ENCODE measurements around the gene IPCEF1. TPM values are rescaled to one million over a fixed set of nuclear protein-coding genes. Genes with fewer than 3 reads are reported as not detected.

The IPCEF1 gene
- total RNA-seq, 1 experiment from 2014 or later = 0.28 TPM

GRCh38 chr6:154360476-154360875 lies 3.9 kb upstream of the IPCEF1 start:
- in situ Hi-C loops (cut with HindIII; ENCODE audit: low pct_unique_long_range_greater_than_20kb, low sequenced_read_pairs) (no loop called here), intact Hi-C loops (cut with micrococcal nuclease; ENCODE audit: unreplicated experiment) (no loop called here)
- H3K36me3 ChIP-seq (ENCODE audit: control insufficient read depth, insufficient read depth, low read length) = no peaks in the 10 kb centered on the region
- H3K4me3 ChIP-seq (ENCODE audit: low read depth in 2 of 2, low read length in 2 of 2) = no peak overlapping the region
- ATAC-seq (no peak), DNase-seq (ENCODE audit: low read depth, low spot score) (no peak)
- H3K4me1 ChIP-seq (ENCODE audit: control insufficient read depth, insufficient read depth, low read length) = no peaks in the 10 kb centered on the region
- H3K27me3 ChIP-seq (ENCODE audit: control insufficient read depth, insufficient read depth, low read length) = no peaks in the 10 kb centered on the region
- no peak overlapping the region for H3K27ac ChIP-seq (ENCODE audit: low read length)
- CTCF ChIA-PET = no interaction called here
- no peak for TF ChIP-seq TCF7L2 (IDR thresholded peaks at IDR 0.05; ENCODE audit: low read depth, low read length)
- TF ChIP-seq REST (IDR thresholded peaks at IDR 0.05; ENCODE audit: insufficient read depth in 1 of 2, low read depth in 2 of 2, low read length in 1 of 2) = no peak
- TF ChIP-seq POLR2AphosphoS5 (IDR thresholded peaks at IDR 0.05; ENCODE audit: low read depth, low read length) = no peak
- no peak for TF ChIP-seq CTCF (IDR thresholded peaks at IDR 0.05)
- no peak for TF ChIP-seq SIN3A (IDR thresholded peaks at IDR 0.05; ENCODE audit: borderline replicate concordance, insufficient read depth, low read depth, low read length)
- BruUV-seq (replicated peaks) = no TSS peak
- H3K9me3 ChIP-seq (ENCODE audit: control insufficient read depth, insufficient read depth, low read depth, low read length) = no peaks in the 10 kb centered on the region
- POLR2A ChIA-PET = no interaction called here

GRCh38 chr6:154359679-154360078 lies 3.1 kb upstream of the IPCEF1 start:
- TF ChIP-seq TCF7L2 (IDR thresholded peaks at IDR 0.05; ENCODE audit: low read depth, low read length) (no peak), REST (IDR thresholded peaks at IDR 0.05; ENCODE audit: insufficient read depth in 1 of 2, low read depth in 2 of 2, low read length in 1 of 2) (no peak), POLR2AphosphoS5 (IDR thresholded peaks at IDR 0.05; ENCODE audit: low read depth, low read length) (no peak)
- Histone ChIP-seq H3K4me1 (ENCODE audit: control insufficient read depth, insufficient read depth, low read length) (no peaks in the 10 kb centered on the region), H3K9me3 (ENCODE audit: control insufficient read depth, insufficient read depth, low read depth, low read length) (no peaks in the 10 kb centered on the region), H3K27me3 (ENCODE audit: control insufficient read depth, insufficient read depth, low read length) (no peaks in the 10 kb centered on the region), H3K36me3 (ENCODE audit: control insufficient read depth, insufficient read depth, low read length) (no peaks in the 10 kb centered on the region), H3K27ac (ENCODE audit: low read length) (no peak overlapping the region), H3K4me3 (ENCODE audit: low read depth in 2 of 2, low read length in 2 of 2) (no peak overlapping the region)
- ChIA-PET POLR2A (no interaction called here), CTCF (no interaction called here)
- no TSS peak for BruUV-seq (replicated peaks)
- intact Hi-C loops (cut with micrococcal nuclease; ENCODE audit: unreplicated experiment) (no loop called here), in situ Hi-C loops (cut with HindIII; ENCODE audit: low pct_unique_long_range_greater_than_20kb, low sequenced_read_pairs) (no loop called here)
- no peak for ATAC-seq
- DNase-seq (ENCODE audit: low read depth, low spot score) = no peak
